Mesenchymal stem cell (in vitro differentiated cells and primary cell): Measurements from ENCODE around the gene HDAC4.
A peak's percentile ranks its signal among the peaks of the same experiment; 100 is the strongest.

Source experiments
- DNase-seq: peaks from one replicate; pipeline ENCODE4 v3.0.0-alpha.2; 2013
- H2AFZ ChIP-seq: one replicate; pipeline ENCODE4 v1.6.1; 2013; ENCODE audit warnings: low read depth, mild to moderate bottlenecking, control low read depth, inconsistent platforms, low read length, moderate library complexity
- H2AK5ac ChIP-seq: 2 replicates; pipeline ENCODE4 v1.6.1; 2013; ENCODE audit warnings: low read length, moderate library complexity, mild to moderate bottlenecking, inconsistent platforms; ENCODE audit not compliant: severe bottlenecking
- H2BK120ac ChIP-seq: one replicate; pipeline ENCODE4 v1.6.1; 2013; ENCODE audit warnings: low read depth, mild to moderate bottlenecking, inconsistent platforms, low read length, moderate library complexity
- H2BK12ac ChIP-seq, 2 experiments: one replicate each; pipeline ENCODE4 v1.6.1; 2013; ENCODE audit warnings: inconsistent platforms in 2 of 2, low read length in 2 of 2, mild to moderate bottlenecking in 2 of 2, moderate library complexity in 2 of 2, control low read depth in 1 of 2
- H2BK15ac ChIP-seq: one replicate; pipeline ENCODE4 v1.6.1; 2013; ENCODE audit warnings: mild to moderate bottlenecking, low read depth, inconsistent platforms; ENCODE audit not compliant: poor library complexity, severe bottlenecking
- H2BK5ac ChIP-seq: 2 replicates; pipeline ENCODE4 v1.6.1; 2013; ENCODE audit warnings: low read depth, mild to moderate bottlenecking, low read length, control low read depth, inconsistent platforms; ENCODE audit not compliant: poor library complexity, severe bottlenecking
- H3K14ac ChIP-seq, 2 experiments: one replicate each; pipeline ENCODE4 v1.6.1; 2013; ENCODE audit warnings: inconsistent platforms in 2 of 2, low read length in 2 of 2, control low read depth in 1 of 2, mild to moderate bottlenecking in 1 of 2, moderate library complexity in 1 of 2
- H3K18ac ChIP-seq, 2 experiments: one replicate each; pipeline ENCODE4 v1.6.1; 2013; ENCODE audit warnings: inconsistent platforms in 2 of 2, low read length in 2 of 2, control low read depth in 1 of 2, low read depth in 1 of 2, mild to moderate bottlenecking in 1 of 2
- H3K23ac ChIP-seq, 2 experiments: one replicate each; pipeline ENCODE4 v1.6.1; 2013; ENCODE audit warnings: inconsistent platforms in 2 of 2, low read length in 2 of 2, mild to moderate bottlenecking in 2 of 2, moderate library complexity in 2 of 2, control low read depth in 1 of 2
- H3K27ac ChIP-seq: 2 replicates; pipeline ENCODE4 v1.5.1; 2013; ENCODE audit warnings: mild to moderate bottlenecking, moderate library complexity, low read length, control low read depth, inconsistent platforms; ENCODE audit not compliant: poor library complexity, severe bottlenecking
- H3K27me3 ChIP-seq, 2 experiments: 2 replicates each; pipeline versions ENCODE4 v1.6.1 to v1.7.0; 2013; ENCODE audit warnings: low read length in 2 of 2, mild to moderate bottlenecking in 2 of 2, moderate library complexity in 2 of 2, control low read depth in 1 of 2, inconsistent platforms in 1 of 2; ENCODE audit not compliant: control insufficient read depth in 1 of 2, insufficient read depth in 1 of 2
- H3K36me3 ChIP-seq, 2 experiments: 2 replicates each; pipeline versions ENCODE4 v1.6.1 to v1.7.0; 2013; ENCODE audit warnings: low read length in 2 of 2, control low read depth in 1 of 2, inconsistent platforms in 1 of 2, low read depth in 1 of 2, mild to moderate bottlenecking in 1 of 2; ENCODE audit not compliant: insufficient read depth in 2 of 2, control insufficient read depth in 1 of 2
- H3K4ac ChIP-seq, 2 experiments: one replicate each; pipeline ENCODE4 v1.6.1; 2013; ENCODE audit warnings: inconsistent platforms in 2 of 2, low read length in 2 of 2, mild to moderate bottlenecking in 2 of 2, moderate library complexity in 2 of 2, control low read depth in 1 of 2, low read depth in 1 of 2
- H3K4me1 ChIP-seq: 2 replicates; pipeline ENCODE4 v1.6.1; 2013; ENCODE audit warnings: low read depth, low read length, control low read depth; ENCODE audit not compliant: control insufficient read depth, insufficient read depth
- H3K4me2 ChIP-seq: 2 replicates; pipeline ENCODE4 v1.6.1; 2013; ENCODE audit warnings: low read length, mild to moderate bottlenecking, inconsistent platforms; ENCODE audit not compliant: poor library complexity, severe bottlenecking
- H3K4me3 ChIP-seq, 2 experiments: 2 replicates each; pipeline versions ENCODE4 v1.5.1 to v1.7.0; 2013; ENCODE audit warnings: low read length in 2 of 2, mild to moderate bottlenecking in 2 of 2, control low read depth in 1 of 2, low read depth in 1 of 2; ENCODE audit not compliant: insufficient read depth in 1 of 2
- H3K79me1 ChIP-seq: replicated peaks from 2 replicates; pipeline ENCODE4 v1.6.1; 2013; ENCODE audit warnings: mild to moderate bottlenecking, control low read depth, low read length, inconsistent platforms; ENCODE audit not compliant: poor library complexity, severe bottlenecking
- H3K9ac ChIP-seq: 2 replicates; pipeline ENCODE4 v1.7.0; 2013; ENCODE audit warnings: mild to moderate bottlenecking, low read length, moderate library complexity
- H3K9me3 ChIP-seq: 2 replicates; pipeline ENCODE4 v1.7.0; 2013; ENCODE audit warnings: mild to moderate bottlenecking, low read length; ENCODE audit not compliant: control insufficient read depth
- H4K8ac ChIP-seq: one replicate; pipeline ENCODE4 v1.6.1; 2013; ENCODE audit warnings: inconsistent platforms, mild to moderate bottlenecking, low read length, moderate library complexity
- H4K91ac ChIP-seq: one replicate; pipeline ENCODE4 v1.6.1; 2013; ENCODE audit warnings: mild to moderate bottlenecking, low read length, inconsistent platforms
- WGBS: methylation state at CpG from one replicate; pipeline ENCODE4 v1.1.7; 2013; ENCODE audit warnings: mixed read lengths; 5-methylcytosine and 5-hydroxymethylcytosine counted together

Gene HDAC4

GRCh38 chr2:239184179-239184578, 216.6 kb downstream of the HDAC4 start:
- H2BK15ac ChIP-seq = no peak overlapping the region
- H3K4me3 ChIP-seq = no peak overlapping the region
- H3K9me3 ChIP-seq = peaks cover 9% of the 10 kb centered on the region
- no peaks in the 10 kb centered on the region for H3K27me3 ChIP-seq
- peaks cover 5% of the 10 kb centered on the region for H3K4me1 ChIP-seq
- H3K79me1 ChIP-seq = peaks cover 22% of the 10 kb centered on the region
- H3K23ac ChIP-seq = no peak overlapping the region
- H3K18ac ChIP-seq = no peak overlapping the region
- H3K14ac ChIP-seq = no peak overlapping the region
- H2BK120ac ChIP-seq = no peak overlapping the region
- 100% methylated on average over 2 of the region's 2 CpGs for WGBS
- no peak overlapping the region for H3K27ac ChIP-seq
- H2BK12ac ChIP-seq = no peak overlapping the region
- H3K4ac ChIP-seq = no peak overlapping the region
- no peak overlapping the region for H2BK5ac ChIP-seq
- no peak overlapping the region for H4K8ac ChIP-seq
- H4K91ac ChIP-seq = no peak overlapping the region
- H3K4me2 ChIP-seq = no peak overlapping the region
- H2AK5ac ChIP-seq = no peak overlapping the region
- H3K36me3 ChIP-seq = peaks cover 27 to 61% of the 10 kb centered on the region in 2 experiments
- no peak overlapping the region for H2AFZ ChIP-seq
- no peak for DNase-seq
- H3K9ac ChIP-seq = no peak overlapping the region

DNA sequence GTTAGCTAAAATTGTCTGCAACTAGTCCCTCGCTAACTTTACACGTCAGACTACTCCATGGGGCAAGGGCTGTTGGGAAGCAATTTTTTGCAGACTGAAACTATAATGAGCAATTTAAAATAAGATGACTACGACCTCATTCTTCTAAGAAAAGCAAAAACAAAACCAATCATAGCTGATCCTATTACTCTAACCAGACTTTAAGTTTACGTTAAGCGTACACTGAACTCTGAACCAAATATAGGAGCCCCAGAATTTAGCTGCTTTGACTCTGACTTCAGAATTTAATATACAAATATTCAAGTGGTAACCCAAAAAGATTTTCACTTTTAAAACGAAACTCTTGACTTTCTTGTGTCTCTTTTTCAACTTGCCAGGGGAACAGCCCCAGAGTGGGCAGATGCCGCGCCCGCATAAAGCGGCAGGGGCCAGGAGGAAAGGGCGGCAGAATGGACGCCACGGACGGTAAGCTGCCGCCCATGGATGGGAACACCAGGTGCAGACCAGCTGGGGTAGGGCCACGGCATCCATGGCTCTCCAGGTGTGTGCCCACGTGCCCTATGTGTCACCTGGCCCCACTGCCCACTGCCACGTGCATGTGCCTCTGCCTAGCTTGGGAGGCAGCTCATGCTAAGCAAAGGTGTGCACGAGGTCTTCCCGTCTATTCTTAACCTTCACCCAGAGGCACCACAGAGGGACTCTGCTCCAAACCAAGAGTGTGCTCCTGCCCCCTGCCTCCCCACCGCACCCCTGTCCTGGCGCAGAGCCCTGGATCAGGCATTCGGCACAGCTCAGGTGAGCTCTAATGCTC, 217.6 kb downstream of the HDAC4 start:
- peaks cover under 1% of the 10 kb centered on the region for H3K9me3 ChIP-seq
- no peak overlapping the region for H2BK120ac ChIP-seq
- H3K79me1 ChIP-seq = peaks cover 23% of the 10 kb centered on the region
- no peak for DNase-seq
- no peak overlapping the region for H3K9ac ChIP-seq
- no peak overlapping the region for H3K4ac ChIP-seq
- no peaks in the 10 kb centered on the region for H3K27me3 ChIP-seq
- no peak overlapping the region for H3K27ac ChIP-seq
- H3K18ac ChIP-seq = no peak overlapping the region
- no peak overlapping the region for H3K4me3 ChIP-seq
- no peak overlapping the region for H3K23ac ChIP-seq
- no peak overlapping the region for H2BK15ac ChIP-seq
- peaks cover 17 to 65% of the 10 kb centered on the region in 2 experiments for H3K36me3 ChIP-seq
- 94% methylated on average over 23 of the region's 23 CpGs for WGBS
- peak overlapping the region; percentile 25 for H4K91ac ChIP-seq
- no peak overlapping the region for H4K8ac ChIP-seq
- H2BK5ac ChIP-seq = no peak overlapping the region
- H2AK5ac ChIP-seq = no peak overlapping the region
- H3K4me1 ChIP-seq = peaks cover 5% of the 10 kb centered on the region
- H2BK12ac ChIP-seq = no peak overlapping the region
- no peak overlapping the region for H2AFZ ChIP-seq
- H3K4me2 ChIP-seq = no peak overlapping the region
- peak overlapping the region in 1 of 2 experiments; percentile 13 for H3K14ac ChIP-seq

GRCh38 chr2:239181903-239182581, 218.8 kb downstream of the HDAC4 start:
- Histone ChIP-seq H3K79me1 (peaks cover 17% of the 10 kb centered on the region), H3K27me3 (no peaks in the 10 kb centered on the region), H3K14ac (no peak overlapping the region), H3K4ac (no peak overlapping the region), H2BK120ac (no peak overlapping the region), H2AK5ac (no peak overlapping the region), H3K23ac (no peak overlapping the region), H3K9me3 (no peaks in the 10 kb centered on the region), H3K27ac (no peak overlapping the region), H3K36me3 (peaks cover 14 to 62% of the 10 kb centered on the region in 2 experiments), H2BK15ac (no peak overlapping the region), H3K9ac (no peak overlapping the region), H2BK5ac (no peak overlapping the region), H3K18ac (no peak overlapping the region), H2AFZ (no peak overlapping the region), H2BK12ac (no peak overlapping the region), H4K8ac (no peak overlapping the region), H3K4me1 (peaks cover 5% of the 10 kb centered on the region), H3K4me3 (no peak overlapping the region), H4K91ac (no peak overlapping the region), H3K4me2 (no peak overlapping the region)
- no peak for DNase-seq
- WGBS = 89% methylated on average over 15 of the region's 15 CpGs

- no peak for DNase-seq
- H3K27ac ChIP-seq = no peak overlapping the region
- H4K91ac ChIP-seq = no peak overlapping the region
- H3K4me3 ChIP-seq = no peak overlapping the region
- H3K9ac ChIP-seq = no peak overlapping the region
- H3K4me2 ChIP-seq = no peak overlapping the region
- WGBS = 89% methylated on average over 14 of the region's 21 CpGs
- H2AFZ ChIP-seq = no peak overlapping the region
- H3K23ac ChIP-seq = no peak overlapping the region
- H3K27me3 ChIP-seq = no peaks in the 10 kb centered on the region
- H3K14ac ChIP-seq = peak overlapping the region in 1 of 2 experiments; percentile 4
- H3K9me3 ChIP-seq = no peaks in the 10 kb centered on the region
- no peak overlapping the region for H2BK120ac ChIP-seq
- H4K8ac ChIP-seq = no peak overlapping the region
- H3K4me1 ChIP-seq = peaks cover 5% of the 10 kb centered on the region
- no peak overlapping the region for H2BK15ac ChIP-seq
- peaks cover 17% of the 10 kb centered on the region for H3K79me1 ChIP-seq
- no peak overlapping the region for H2AK5ac ChIP-seq
- no peak overlapping the region for H3K4ac ChIP-seq
- H2BK12ac ChIP-seq = no peak overlapping the region
- no peak overlapping the region for H2BK5ac ChIP-seq
- H3K36me3 ChIP-seq = peaks cover 11 to 62% of the 10 kb centered on the region in 2 experiments
- H3K18ac ChIP-seq = no peak overlapping the region
Measured at GRCh38 chr2:239181074-239181902, 219.5 kb downstream of the HDAC4 start.
